ENCODE measurements around the gene KDM1A.

DNA sequence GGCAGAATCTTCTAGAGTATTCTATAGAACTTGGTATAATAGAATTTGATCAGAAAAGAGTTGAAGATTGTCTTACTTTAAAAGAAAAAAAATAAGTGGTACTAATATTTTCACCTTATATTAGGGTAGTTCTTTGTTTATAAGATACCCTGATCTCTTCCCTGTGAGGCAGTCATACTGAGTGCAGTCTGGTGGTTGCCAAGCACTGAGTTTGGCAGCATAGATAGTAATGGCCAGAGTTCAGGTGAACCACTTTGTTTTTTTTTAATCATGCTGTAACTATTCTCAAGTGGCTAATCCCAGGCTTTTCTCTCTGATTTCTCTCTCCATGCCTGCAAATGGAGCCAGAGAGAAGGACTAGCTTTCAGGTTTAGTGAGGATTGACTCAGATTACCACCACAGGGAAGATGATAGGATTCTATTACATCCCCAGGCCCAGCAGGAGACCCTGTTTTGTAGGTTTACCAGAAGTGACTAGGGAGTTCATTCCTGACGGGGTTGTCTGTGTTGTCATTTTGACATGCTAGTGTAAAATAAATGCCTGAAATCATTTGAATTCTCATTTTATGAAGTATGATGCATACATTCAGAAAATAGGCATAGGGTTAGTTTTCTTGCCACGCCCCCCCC, 16.7 kb downstream of the KDM1A start:
- TF ChIP-seq, protein P1, sequence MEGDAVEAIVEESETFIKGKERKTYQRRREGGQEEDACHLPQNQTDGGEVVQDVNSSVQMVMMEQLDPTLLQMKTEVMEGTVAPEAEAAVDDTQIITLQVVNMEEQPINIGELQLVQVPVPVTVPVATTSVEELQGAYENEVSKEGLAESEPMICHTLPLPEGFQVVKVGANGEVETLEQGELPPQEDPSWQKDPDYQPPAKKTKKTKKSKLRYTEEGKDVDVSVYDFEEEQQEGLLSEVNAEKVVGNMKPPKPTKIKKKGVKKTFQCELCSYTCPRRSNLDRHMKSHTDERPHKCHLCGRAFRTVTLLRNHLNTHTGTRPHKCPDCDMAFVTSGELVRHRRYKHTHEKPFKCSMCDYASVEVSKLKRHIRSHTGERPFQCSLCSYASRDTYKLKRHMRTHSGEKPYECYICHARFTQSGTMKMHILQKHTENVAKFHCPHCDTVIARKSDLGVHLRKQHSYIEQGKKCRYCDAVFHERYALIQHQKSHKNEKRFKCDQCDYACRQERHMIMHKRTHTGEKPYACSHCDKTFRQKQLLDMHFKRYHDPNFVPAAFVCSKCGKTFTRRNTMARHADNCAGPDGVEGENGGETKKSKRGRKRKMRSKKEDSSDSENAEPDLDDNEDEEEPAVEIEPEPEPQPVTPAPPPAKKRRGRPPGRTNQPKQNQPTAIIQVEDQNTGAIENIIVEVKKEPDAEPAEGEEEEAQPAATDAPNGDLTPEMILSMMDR (optimal IDR thresholded peaks at IDR 0.05 in 1 of 3, IDR thresholded peaks at IDR 0.05 in 1 of 3, conservative IDR thresholded peaks at IDR 0.05 in 1 of 3; ENCODE audit: extremely low read depth in 1 of 3, insufficient read depth in 2 of 3, low read length in 3 of 3) = no peak
- no peak for TF ChIP-seq EZH2 (IDR thresholded peaks at IDR 0.05; ENCODE audit: low read length)
